HFF-Myc (cell line): ENCODE results near the gene RNF217.

ENCODE experiments used
- DNase-seq: peaks from one replicate; pipeline ENCODE4 v3.0.0-alpha.2; 2011; ENCODE audit warnings: low read depth; ENCODE audit errors: extremely low read depth
- H3K4me3 ChIP-seq: replicated peaks from 2 replicates; pipeline ENCODE4 v1.5.1; 2011; ENCODE audit warnings: low read depth, mild to moderate bottlenecking, control low read depth, low read length
- CTCF ChIP-seq: IDR thresholded peaks from 2 replicates; pipeline ENCODE4 v1.5.1; 2012; ENCODE audit warnings: mild to moderate bottlenecking, low read depth, low read length, control low read depth; ENCODE audit errors: missing control alignments

Gene RNF217

GRCh38 chr6:125110056-125110455 is 147.8 kb downstream of the RNF217 start:
- no peak for DNase-seq
- no peak for TF ChIP-seq CTCF
- no peak overlapping the region for H3K4me3 ChIP-seq

- no peak for TF ChIP-seq CTCF
- no peak for DNase-seq
- H3K4me3 ChIP-seq: no peak overlapping the region
These were observed 149.2 kb downstream of the RNF217 start for GRCh38 chr6:125111219-125111983.

- TF ChIP-seq CTCF: peak; percentile 15
- no peak overlapping the region for H3K4me3 ChIP-seq
- no peak for DNase-seq
These were observed 150.7 kb downstream of the RNF217 start for GRCh38 chr6:125112934-125113333.

GRCh38 chr6:125114248-125114858 is 152.1 kb downstream of the RNF217 start:
- no peak for DNase-seq
- TF ChIP-seq CTCF: peak; percentile 69
- no peak overlapping the region for H3K4me3 ChIP-seq

GRCh38 chr6:125116170-125116569 is 153.9 kb downstream of the RNF217 start:
- no peak overlapping the region for H3K4me3 ChIP-seq
- TF ChIP-seq CTCF: no peak

GRCh38 chr6:125116710-125117109 is 154.5 kb downstream of the RNF217 start:
- no peak for TF ChIP-seq CTCF
- no peak for DNase-seq
- H3K4me3 ChIP-seq: no peak overlapping the region

More at GRCh38 chr6:125116170-125116569, 153.9 kb downstream of the RNF217 start:
- DNase-seq: no peak
